GM12872 (cell line): Measurements from ENCODE around the gene RPL23.

Source experiments
- TF ChIP-seq, protein P1 (sequence below): IDR thresholded peaks from 3 replicates; pipeline ENCODE4 v1.5.1; 2011; ENCODE audit warnings: low read depth, mild to moderate bottlenecking, low read length, moderate library complexity; ENCODE audit not compliant: insufficient read depth

RPL23 gene

DNA sequence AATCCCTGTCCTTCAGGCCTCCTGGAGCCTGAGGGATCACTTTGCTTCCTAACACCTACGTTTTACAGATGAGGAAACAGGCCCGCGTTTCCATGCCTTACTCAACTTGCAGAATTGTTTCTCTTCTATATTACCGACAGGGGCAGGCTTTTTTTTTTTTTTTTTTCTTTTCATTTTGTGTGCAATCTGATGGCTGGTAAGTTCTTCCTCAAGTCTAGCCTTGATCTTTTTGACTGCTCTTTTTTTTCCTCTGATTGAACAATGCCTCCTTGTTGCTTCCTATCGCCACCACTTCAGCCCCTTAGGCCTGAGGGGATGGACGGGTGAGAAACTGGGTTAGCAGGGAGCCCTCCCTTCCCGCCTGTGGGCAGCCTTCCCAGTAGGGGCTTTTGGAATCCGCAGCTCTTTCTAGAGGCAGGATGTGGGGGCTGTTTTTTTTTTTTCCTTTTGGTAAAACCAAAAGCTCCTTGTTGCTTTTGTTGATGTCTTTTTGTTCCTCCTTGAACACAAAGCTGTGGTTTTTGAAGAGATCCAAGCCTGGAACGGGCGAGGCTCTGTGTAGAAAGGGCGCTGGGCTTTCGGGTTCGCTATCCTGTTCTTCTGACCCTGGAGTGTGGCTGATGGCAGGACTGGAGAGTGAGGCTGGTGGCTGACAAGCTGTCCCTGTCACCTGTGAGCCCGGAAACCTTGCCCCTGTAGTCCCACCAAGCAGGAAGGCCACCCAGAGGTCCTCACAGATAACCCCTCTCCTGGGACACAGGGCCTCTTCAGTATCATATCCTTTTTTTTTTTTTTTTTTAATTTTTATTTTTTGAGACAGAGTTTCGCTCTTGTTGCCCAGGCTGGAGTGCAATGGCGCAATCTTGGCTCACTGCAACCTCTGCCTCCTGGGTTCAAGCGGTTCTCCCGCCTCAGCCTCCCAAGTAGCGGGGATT lies 30.3 kb upstream of the RPL23 start:
- TF ChIP-seq, protein P1, sequence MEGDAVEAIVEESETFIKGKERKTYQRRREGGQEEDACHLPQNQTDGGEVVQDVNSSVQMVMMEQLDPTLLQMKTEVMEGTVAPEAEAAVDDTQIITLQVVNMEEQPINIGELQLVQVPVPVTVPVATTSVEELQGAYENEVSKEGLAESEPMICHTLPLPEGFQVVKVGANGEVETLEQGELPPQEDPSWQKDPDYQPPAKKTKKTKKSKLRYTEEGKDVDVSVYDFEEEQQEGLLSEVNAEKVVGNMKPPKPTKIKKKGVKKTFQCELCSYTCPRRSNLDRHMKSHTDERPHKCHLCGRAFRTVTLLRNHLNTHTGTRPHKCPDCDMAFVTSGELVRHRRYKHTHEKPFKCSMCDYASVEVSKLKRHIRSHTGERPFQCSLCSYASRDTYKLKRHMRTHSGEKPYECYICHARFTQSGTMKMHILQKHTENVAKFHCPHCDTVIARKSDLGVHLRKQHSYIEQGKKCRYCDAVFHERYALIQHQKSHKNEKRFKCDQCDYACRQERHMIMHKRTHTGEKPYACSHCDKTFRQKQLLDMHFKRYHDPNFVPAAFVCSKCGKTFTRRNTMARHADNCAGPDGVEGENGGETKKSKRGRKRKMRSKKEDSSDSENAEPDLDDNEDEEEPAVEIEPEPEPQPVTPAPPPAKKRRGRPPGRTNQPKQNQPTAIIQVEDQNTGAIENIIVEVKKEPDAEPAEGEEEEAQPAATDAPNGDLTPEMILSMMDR: 0 out of 3 replicates have a peak, but pooled peaks have one; percentile 1

DNA sequence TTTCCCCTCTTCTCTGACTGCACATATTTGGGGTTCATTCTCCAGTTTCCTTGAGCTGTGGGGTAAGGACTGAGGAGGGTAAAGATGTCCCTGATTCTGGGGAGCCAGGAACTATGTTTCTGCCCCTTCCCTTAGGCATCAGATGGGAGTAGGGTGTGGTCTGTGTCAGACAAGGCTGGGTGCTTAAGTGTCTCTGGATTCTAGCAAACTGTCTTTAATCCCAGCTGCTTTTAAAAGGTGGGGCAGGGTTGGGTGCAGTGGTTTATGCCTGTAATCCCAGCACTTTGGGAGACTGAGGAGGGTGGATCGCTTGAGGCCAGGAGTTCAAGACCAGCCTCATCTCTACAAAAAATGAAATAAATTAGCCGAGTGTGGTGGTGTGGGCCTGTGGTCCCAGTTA lies 29.3 kb upstream of the RPL23 start:
- TF ChIP-seq, protein P1: no peak

DNA sequence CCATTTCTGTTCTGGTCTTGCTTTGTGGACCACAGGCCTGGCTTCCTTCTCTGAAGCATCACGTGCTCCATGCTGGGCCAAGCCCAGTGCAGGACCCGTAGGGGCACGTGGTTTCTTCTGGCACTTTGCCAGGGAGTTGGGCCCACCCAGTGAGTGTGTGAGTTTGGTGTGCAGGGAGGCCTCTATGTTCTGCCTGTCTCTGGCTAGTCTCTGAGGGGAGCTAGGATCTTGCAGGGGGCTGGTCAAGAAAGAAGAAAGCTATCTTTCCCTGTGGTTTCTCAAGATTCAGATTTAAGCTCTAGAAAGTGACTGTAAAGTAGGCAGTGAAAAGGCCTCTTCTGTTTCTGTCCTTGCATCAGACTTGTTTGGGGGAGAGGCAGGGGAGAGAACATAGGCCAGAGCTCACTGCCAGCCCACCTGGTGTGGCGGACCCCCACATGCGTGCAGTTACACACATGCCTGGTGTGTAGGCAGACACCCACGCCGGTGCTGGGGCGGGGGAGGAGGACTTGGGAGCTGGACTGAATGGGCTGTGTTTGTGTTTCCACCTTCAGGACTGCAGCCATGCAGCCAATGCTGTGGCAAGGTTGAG lies 28.2 kb upstream of the RPL23 start:
- TF ChIP-seq, protein P1: no peak

DNA sequence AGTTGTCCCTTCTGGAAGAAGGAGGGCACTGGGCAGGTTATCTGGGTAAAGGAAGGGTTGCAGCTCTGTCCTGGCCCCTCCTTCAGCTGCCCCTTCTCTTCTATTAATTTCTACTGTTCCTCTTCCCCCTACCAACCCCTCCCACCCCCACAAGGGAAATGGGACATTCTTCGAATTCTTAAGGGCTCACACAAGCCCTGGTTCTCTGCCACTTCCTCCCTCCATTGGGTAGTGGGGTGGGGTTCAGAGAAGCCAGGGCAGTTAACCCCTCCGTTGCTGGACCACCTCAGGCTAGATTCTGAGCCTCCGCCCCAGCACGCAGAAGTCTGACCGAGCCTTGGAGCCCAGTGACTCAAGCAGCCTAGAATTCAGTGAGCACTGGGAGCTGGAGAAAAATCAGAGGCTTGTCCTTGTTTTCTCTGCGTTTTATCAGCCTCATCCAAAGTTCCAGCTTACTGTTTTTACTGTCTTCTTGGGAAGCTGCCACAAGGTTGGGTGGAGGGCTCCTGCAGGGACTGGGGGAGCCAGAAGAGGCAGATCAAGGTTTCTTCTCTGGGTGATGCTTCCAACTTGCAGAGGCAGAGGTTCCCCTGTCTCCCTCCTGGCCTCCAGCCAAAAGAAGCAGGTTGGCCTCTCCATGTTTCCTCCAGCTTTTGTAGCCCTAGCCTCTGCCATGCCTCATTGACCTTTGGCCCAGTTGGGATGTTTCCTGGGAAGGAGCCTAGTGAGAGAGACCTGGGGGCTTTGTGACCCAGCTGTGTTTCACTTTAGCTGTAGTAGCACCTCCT lies 26.6 kb upstream of the RPL23 start:
- TF ChIP-seq, protein P1: no peak

DNA sequence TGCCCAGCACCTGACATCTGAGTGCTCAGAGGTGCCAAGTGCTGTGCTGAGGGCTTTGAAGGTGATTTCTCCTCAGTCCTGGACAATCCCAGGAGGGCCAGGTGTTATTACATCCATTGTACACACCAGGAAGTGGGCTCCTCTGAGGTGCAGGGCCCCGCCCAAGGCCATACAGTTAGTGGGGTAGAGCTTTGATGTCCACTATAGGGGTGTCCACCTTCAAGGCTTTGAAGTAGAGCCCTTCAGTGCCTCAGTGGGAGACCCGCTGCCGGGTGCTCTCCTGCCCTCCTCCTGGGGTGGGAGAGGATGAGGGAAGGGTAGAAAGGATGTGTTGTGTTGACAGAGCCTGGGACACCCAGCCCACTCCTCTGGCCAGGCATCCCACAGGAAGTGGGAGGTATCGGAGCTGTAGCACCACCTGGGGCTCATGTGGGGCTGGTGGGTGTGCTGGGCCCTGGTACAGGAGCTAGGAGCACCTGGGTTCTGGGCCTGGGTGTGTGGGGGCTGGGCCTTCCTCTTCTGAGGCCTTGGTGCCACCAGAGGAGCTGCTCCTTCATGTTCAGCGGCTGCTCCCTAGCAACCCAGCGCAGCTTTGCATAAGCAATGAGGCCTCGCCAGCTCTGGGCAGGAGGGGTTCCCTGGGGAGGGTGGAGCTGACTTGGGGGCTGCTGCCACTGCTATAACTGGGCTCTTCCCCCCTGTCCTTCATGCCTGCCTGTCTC lies 23.8 kb upstream of the RPL23 start:
- TF ChIP-seq, protein P1: no peak

DNA sequence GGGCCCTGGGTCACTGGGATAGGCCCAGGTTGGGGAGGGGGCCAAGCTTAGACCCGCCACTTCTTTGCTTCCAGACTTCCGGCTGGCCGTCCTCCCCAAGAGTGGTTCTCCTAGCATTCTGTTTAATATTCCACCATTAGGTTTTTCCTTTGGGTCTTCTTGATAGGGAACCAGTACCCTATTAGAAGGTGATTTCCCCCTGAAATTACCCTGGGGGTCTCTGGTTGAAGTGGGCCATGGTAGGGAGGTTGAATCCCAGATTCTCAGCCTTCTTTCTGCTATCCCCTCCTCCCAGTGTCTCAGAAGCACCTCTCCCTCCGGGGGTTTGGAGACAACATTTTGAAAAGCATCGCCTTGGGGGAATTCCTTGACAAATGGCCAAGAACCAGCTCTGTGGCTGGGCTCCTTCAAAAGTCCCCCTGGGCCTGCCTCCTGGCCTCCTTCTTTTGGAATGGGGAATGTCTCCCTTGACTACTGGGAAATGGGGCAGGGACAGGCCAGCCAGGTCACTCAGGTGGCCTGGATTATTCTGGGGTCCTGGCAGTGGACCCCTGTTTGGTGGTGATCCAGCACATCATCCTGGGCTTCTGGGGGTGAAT lies 22.1 kb upstream of the RPL23 start:
- TF ChIP-seq, protein P1: no peak
